ENCODE measurements around the gene ONECUT2. TPM values are rescaled to one million over a fixed set of nuclear protein-coding genes. Genes with fewer than 3 reads are reported as not detected.

Gene ONECUT2
- total and polyA plus RNA-seq, 2 experiments from 2014 or later = 0.82 to 1.7 TPM

DNA sequence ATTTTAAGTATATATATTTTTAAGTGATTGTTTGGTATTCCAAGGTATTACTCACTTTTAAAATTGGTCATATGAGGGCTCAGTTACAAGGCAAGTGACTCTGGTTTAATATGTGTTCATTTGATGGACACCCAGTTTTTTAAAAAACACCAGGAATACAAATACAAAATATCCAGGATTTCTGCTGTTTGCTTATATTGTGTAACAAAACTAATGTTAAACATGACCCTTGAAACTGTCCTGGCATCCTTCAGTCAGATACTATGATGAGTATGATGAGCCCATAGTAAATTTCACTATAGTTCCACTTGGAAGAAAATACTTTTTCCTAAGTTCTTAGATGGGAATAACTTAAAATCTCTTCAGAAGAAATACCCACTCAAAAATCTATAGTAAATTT, 11.4 kb upstream of the ONECUT2 start:
- Histone ChIP-seq H3K36me3 (ENCODE audit: insufficient read depth) (no peaks in the 10 kb centered on the region), H3K27me3 (ENCODE audit: insufficient read depth) (peaks cover 49% of the 10 kb centered on the region), H3K4me1 (ENCODE audit: insufficient read depth) (peaks cover 1% of the 10 kb centered on the region; the same call in 1 of the 2 replicates), H3F3A (replicated peaks; ENCODE audit: low read depth) (peaks cover 3% of the 10 kb centered on the region; the same call in 1 of the 2 replicates), H3K27ac (ENCODE audit: low read depth) (no peak overlapping the region), H3K4me3 (no peak overlapping the region), H3K4me2 (no peak overlapping the region), H2AFZ (no peak overlapping the region), H3K79me2 (replicated peaks; ENCODE audit: insufficient read depth) (no peaks in the 10 kb centered on the region), H3K9me2 (ENCODE audit: insufficient read depth) (no peaks in the 10 kb centered on the region), H4K20me1 (replicated peaks; ENCODE audit: insufficient read depth) (no peaks in the 10 kb centered on the region)
- Mint-ChIP-seq H3K36me3 (ENCODE audit: low read depth) (no peaks in the 10 kb centered on the region), H3K4me3 (no peak overlapping the region), H3K4me1 (peaks cover 3% of the 10 kb centered on the region), H3K27ac (no peak overlapping the region), H3K9me3 (no peaks in the 10 kb centered on the region), H3K27me3 (ENCODE audit: insufficient read depth, low read depth, poor library complexity) (peaks cover 27% of the 10 kb centered on the region)
- no peak for ATAC-seq
- TF ChIP-seq, protein P1, sequence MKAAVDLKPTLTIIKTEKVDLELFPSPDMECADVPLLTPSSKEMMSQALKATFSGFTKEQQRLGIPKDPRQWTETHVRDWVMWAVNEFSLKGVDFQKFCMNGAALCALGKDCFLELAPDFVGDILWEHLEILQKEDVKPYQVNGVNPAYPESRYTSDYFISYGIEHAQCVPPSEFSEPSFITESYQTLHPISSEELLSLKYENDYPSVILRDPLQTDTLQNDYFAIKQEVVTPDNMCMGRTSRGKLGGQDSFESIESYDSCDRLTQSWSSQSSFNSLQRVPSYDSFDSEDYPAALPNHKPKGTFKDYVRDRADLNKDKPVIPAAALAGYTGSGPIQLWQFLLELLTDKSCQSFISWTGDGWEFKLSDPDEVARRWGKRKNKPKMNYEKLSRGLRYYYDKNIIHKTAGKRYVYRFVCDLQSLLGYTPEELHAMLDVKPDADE (IDR thresholded peaks at IDR 0.05) = no peak
- TF ChIP-seq ZNF114 (CRISPR knock-in tag; IDR thresholded peaks at IDR 0.05) (no peak), POLR2AphosphoS5 (IDR thresholded peaks at IDR 0.05; ENCODE audit: low read depth) (no peak)
- no peak for DNase-seq (ENCODE audit: low spot score)

DNA sequence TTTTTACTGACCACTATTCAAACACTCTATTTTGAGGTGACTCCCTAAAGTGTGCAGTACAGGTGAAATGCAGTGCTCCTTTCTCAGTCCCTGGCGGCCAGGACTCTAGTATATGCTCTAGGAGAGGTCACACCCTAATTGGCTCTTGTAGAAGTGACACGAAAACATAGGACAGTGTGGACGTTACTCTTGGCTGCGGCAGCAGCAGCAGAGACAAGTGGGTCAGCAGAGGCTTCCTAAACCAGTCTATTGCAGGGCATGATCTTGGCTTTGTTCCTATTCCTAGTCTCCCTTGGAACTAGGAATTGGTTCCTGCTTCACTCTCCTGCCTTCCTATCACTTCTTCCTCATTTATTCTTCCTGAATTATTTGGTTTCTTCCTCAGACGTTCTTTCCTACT, 10.1 kb upstream of the ONECUT2 start:
- no peak overlapping the region for H3K27ac Mint-ChIP-seq
- Histone ChIP-seq H3K27me3 (ENCODE audit: insufficient read depth) (peaks cover 62% of the 10 kb centered on the region), H3K79me2 (replicated peaks; ENCODE audit: insufficient read depth) (no peaks in the 10 kb centered on the region), H4K20me1 (replicated peaks; ENCODE audit: insufficient read depth) (peaks cover 8% of the 10 kb centered on the region; the same call in 1 of the 2 replicates), H2AFZ (no peak overlapping the region), H3K27ac (ENCODE audit: low read depth) (no peak overlapping the region), H3K4me3 (no peak overlapping the region), H3K36me3 (ENCODE audit: insufficient read depth) (no peaks in the 10 kb centered on the region), H3F3A (replicated peaks; ENCODE audit: low read depth) (peaks cover 5% of the 10 kb centered on the region), H3K4me2 (no peak overlapping the region), H3K9me2 (ENCODE audit: insufficient read depth) (no peaks in the 10 kb centered on the region), H3K4me1 (ENCODE audit: insufficient read depth) (peaks cover 14% of the 10 kb centered on the region)
- no peak for DNase-seq (ENCODE audit: low spot score)
- peaks cover 40% of the 10 kb centered on the region for H3K27me3 Mint-ChIP-seq (ENCODE audit: insufficient read depth, low read depth, poor library complexity)
- H3K4me3 Mint-ChIP-seq = no peak overlapping the region
- ATAC-seq = no peak
- peaks cover 16% of the 10 kb centered on the region for H3K4me1 Mint-ChIP-seq
- no peaks in the 10 kb centered on the region for H3K36me3 Mint-ChIP-seq (ENCODE audit: low read depth)
- no peaks in the 10 kb centered on the region for H3K9me3 Mint-ChIP-seq
- no peak for TF ChIP-seq JUNB (IDR thresholded peaks at IDR 0.05; ENCODE audit: unreplicated experiment)
- TF ChIP-seq, protein P2, sequence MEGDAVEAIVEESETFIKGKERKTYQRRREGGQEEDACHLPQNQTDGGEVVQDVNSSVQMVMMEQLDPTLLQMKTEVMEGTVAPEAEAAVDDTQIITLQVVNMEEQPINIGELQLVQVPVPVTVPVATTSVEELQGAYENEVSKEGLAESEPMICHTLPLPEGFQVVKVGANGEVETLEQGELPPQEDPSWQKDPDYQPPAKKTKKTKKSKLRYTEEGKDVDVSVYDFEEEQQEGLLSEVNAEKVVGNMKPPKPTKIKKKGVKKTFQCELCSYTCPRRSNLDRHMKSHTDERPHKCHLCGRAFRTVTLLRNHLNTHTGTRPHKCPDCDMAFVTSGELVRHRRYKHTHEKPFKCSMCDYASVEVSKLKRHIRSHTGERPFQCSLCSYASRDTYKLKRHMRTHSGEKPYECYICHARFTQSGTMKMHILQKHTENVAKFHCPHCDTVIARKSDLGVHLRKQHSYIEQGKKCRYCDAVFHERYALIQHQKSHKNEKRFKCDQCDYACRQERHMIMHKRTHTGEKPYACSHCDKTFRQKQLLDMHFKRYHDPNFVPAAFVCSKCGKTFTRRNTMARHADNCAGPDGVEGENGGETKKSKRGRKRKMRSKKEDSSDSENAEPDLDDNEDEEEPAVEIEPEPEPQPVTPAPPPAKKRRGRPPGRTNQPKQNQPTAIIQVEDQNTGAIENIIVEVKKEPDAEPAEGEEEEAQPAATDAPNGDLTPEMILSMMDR (conservative IDR thresholded peaks at IDR 0.05; ENCODE audit: low read depth in 2 of 2) = no peak
- TF ChIP-seq EZH2 (IDR thresholded peaks at IDR 0.05; ENCODE audit: low read depth, unreplicated experiment) = no peak
- TF ChIP-seq, protein P3, sequence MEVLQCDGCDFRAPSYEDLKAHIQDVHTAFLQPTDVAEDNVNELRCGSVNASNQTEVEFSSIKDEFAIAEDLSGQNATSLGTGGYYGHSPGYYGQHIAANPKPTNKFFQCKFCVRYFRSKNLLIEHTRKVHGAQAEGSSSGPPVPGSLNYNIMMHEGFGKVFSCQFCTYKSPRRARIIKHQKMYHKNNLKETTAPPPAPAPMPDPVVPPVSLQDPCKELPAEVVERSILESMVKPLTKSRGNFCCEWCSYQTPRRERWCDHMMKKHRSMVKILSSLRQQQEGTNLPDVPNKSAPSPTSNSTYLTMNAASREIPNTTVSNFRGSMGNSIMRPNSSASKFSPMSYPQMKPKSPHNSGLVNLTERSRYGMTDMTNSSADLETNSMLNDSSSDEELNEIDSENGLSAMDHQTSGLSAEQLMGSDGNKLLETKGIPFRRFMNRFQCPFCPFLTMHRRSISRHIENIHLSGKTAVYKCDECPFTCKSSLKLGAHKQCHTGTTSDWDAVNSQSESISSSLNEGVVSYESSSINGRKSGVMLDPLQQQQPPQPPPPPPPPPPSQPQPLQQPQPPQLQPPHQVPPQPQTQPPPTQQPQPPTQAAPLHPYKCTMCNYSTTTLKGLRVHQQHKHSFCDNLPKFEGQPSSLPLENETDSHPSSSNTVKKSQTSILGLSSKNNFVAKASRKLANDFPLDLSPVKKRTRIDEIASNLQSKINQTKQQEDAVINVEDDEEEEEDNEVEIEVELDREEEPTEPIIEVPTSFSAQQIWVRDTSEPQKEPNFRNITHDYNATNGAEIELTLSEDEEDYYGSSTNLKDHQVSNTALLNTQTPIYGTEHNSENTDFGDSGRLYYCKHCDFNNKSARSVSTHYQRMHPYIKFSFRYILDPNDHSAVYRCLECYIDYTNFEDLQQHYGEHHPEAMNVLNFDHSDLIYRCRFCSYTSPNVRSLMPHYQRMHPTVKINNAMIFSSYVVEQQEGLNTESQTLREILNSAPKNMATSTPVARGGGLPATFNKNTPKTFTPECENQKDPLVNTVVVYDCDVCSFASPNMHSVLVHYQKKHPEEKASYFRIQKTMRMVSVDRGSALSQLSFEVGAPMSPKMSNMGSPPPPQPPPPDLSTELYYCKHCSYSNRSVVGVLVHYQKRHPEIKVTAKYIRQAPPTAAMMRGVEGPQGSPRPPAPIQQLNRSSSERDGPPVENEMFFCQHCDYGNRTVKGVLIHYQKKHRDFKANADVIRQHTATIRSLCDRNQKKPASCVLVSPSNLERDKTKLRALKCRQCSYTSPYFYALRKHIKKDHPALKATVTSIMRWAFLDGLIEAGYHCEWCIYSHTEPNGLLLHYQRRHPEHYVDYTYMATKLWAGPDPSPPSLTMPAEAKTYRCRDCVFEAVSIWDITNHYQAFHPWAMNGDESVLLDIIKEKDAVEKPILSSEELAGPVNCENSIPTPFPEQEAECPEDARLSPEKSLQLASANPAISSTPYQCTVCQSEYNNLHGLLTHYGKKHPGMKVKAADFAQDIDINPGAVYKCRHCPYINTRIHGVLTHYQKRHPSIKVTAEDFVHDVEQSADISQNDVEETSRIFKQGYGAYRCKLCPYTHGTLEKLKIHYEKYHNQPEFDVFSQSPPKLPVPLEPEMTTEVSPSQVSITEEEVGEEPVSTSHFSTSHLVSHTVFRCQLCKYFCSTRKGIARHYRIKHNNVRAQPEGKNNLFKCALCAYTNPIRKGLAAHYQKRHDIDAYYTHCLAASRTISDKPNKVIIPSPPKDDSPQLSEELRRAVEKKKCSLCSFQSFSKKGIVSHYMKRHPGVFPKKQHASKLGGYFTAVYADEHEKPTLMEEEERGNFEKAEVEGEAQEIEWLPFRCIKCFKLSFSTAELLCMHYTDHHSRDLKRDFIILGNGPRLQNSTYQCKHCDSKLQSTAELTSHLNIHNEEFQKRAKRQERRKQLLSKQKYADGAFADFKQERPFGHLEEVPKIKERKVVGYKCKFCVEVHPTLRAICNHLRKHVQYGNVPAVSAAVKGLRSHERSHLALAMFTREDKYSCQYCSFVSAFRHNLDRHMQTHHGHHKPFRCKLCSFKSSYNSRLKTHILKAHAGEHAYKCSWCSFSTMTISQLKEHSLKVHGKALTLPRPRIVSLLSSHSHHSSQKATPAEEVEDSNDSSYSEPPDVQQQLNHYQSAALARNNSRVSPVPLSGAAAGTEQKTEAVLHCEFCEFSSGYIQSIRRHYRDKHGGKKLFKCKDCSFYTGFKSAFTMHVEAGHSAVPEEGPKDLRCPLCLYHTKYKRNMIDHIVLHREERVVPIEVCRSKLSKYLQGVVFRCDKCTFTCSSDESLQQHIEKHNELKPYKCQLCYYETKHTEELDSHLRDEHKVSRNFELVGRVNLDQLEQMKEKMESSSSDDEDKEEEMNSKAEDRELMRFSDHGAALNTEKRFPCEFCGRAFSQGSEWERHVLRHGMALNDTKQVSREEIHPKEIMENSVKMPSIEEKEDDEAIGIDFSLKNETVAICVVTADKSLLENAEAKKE (CRISPR knock-in tag; IDR thresholded peaks at IDR 0.05) = no peak
- TF ChIP-seq STAT1 (IDR thresholded peaks at IDR 0.05; ENCODE audit: unreplicated experiment) = no peak
- TF ChIP-seq ZNF331 (CRISPR knock-in tag; IDR thresholded peaks at IDR 0.05; ENCODE audit: low read depth) = no peak
- TF ChIP-seq CREB1 (CRISPR knock-in tag; IDR thresholded peaks at IDR 0.05; ENCODE audit: low read depth) = no peak
- no peak for TF ChIP-seq NANOG (IDR thresholded peaks at IDR 0.05; ENCODE audit: borderline replicate concordance)
- no peak for TF ChIP-seq POLR2AphosphoS5 (IDR thresholded peaks at IDR 0.05; ENCODE audit: low read depth)
- TF ChIP-seq, protein P1 (IDR thresholded peaks at IDR 0.05) = no peak
- TF ChIP-seq ZNF114 (CRISPR knock-in tag; IDR thresholded peaks at IDR 0.05) = no peak
- no peak for TF ChIP-seq EZH2phosphoT487 (IDR thresholded peaks at IDR 0.05; ENCODE audit: unreplicated experiment)
